GM21526 (cell line): ENCODE data around the gene CDH4.

Experiments
- ATAC-seq: cut with Tn5 transposase; IDR thresholded peaks from one replicate; pipeline ENCODE4 v1.9.1; 2021; ENCODE audit warnings: moderate library complexity; ENCODE audit not compliant: unreplicated experiment, low FRiP score

CDH4 gene

DNA sequence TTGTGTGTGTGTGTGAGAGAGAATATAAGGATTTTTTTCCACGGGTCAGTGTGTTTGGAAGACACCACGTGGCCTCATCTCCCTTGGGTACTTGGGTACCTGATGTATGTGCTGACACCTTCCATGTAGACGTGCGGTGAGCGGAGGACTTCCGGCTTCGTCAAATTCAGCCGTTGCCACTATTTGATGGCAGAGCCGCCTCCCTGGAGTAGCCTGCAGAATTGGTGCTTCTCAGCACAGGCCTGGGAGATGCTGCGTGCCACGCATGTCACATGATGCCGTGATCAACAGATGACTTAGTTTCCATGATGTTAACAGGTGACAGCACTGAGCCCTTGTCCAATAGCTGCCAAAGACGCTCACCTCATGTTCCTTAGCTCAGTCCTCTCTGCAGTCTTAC is 69.4 kb downstream of the CDH4 start:
- no peak for ATAC-seq

DNA sequence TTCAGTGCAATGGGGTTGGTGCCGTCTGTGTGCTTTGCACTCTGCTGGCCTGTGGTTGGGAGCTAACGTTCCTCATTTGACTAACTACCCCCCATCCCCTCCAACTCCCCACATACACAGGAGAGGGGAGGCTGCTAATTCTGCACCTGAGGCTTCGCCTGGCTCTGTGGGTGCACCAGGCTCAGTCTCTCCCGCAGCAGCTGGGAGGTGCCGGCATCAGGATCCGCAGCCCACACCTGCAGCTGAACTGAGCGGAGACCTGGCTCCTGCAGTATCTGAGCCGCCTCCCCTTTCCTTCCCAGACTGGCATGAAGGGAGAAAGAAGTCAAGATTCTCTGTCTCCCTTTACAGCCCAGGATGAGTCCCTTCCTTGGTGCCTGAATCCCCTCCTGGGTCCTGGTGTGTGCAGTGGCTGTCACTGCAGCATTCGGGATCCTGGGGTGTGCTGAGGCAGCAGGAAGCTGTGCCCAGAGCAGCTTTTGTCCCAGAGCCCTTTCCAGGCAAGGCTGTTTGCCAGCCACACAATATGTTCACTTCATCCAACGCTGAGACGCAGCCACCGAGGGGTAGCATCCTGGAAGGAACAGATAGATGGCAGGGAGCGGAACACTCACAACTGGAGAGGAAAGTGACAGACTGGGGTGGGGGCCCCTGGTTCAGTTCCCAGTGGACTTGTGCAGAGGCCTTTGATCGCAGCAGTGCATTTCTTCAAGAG is 70.2 kb downstream of the CDH4 start:
- no peak for ATAC-seq

DNA sequence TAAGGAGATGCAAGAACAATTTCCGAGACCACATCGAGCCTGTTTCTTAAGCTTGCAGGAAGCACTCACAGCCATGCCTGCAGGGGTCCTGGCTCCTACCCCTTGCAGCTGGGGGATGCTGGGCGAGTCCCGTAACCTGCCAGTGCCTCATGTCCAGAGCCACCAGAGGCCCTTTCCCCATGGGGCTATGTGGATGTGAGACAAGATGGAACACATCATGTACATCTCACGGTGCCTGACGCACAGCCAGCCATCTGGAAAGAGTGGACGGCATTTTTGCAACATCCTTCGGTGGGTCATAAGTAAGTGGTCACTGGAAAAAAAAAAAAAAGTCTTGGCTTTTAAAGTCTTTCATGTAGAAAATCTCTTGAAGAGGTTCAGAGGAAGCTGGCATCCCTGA is 72.8 kb downstream of the CDH4 start:
- ATAC-seq = no peak

DNA sequence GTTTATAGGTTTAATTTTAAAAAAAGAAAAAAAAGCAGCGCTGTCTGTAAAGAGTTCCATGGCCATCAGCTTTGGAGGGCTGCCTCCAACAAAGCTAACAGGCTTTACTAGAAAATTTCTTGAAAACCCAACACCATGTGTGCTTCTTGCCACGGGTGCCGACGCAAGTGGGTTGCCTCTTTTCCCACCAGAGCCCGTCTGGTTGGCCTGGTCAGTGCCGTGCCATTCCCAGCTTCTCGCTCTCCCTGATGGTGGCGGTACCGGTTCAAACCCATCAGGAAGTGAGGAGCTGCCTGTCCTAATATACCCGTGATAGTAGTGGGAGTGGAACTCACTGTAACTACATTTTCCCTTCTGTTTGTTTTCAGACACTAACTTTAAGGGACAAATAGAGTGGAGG is 73.7 kb downstream of the CDH4 start:
- no peak for ATAC-seq

DNA sequence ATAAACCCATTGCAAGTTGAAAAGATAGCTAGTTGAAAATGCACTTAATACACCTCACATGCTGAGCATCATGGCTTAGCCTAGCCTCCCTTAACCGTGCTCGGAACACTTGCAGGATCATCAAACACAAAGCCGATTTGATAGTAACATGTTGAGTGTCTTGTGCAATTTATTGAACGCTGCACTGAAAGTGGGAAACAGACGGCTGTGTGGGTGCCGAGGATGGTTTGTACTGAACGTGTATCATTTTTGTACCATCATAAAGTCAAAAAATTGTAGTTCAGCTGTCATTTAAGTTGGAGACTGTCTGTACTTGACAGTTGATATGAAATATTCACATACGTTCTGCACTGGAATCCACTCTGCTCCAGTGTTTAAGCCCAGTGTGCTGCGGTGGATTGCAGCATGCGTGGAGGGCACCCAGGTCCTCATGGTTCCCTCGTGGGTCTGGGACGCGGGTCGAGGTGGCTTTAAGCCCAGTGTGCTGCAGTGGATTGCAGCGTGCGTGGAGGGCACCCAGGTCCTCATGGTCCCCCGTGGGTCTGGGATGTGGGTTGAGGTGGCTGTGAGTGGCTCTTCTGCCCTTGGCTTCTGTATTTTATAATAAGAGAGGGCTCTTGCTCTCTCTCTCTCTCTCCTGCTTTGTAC is 77.0 kb downstream of the CDH4 start:
- ATAC-seq = no peak

DNA sequence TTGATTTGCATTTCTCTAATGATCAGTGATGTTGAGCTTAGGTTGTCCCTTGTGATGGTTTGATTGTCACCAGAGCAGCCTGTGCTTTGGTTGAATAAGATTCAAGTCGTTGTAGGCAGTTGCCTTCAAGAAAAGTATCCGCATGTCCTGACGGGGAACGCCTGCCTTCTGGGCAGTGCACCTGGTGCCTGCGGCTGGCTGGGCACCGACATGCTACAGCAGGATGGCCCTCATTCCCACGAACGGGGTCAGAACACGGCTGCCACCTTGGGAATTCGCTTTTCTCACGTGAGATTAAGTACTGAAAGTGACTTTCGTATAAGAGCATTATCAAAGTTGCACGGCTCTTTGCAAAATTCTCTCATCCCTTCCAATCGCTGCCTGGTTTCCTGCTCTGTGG is 78.4 kb downstream of the CDH4 start:
- ATAC-seq = no peak

DNA sequence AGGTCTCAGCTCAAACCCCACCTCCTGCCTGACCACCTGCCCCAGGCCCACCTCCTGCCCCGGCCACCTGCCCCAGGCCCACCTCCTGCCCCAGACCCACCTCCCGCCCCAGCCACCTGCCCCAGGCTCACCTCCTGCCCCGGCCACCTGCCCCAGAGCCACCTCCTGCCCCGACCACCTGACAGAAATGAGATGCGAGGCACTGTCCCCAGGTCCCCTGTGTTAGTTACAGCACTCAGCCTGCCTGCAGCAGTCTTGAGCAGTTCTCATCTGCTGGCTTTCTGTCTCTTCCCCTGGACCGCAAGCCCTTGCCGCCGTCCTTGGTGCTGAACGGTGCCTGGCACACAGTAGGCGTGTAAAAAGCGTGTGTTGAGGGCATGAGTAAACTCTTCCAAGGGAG is 79.5 kb downstream of the CDH4 start:
- no peak for ATAC-seq

DNA sequence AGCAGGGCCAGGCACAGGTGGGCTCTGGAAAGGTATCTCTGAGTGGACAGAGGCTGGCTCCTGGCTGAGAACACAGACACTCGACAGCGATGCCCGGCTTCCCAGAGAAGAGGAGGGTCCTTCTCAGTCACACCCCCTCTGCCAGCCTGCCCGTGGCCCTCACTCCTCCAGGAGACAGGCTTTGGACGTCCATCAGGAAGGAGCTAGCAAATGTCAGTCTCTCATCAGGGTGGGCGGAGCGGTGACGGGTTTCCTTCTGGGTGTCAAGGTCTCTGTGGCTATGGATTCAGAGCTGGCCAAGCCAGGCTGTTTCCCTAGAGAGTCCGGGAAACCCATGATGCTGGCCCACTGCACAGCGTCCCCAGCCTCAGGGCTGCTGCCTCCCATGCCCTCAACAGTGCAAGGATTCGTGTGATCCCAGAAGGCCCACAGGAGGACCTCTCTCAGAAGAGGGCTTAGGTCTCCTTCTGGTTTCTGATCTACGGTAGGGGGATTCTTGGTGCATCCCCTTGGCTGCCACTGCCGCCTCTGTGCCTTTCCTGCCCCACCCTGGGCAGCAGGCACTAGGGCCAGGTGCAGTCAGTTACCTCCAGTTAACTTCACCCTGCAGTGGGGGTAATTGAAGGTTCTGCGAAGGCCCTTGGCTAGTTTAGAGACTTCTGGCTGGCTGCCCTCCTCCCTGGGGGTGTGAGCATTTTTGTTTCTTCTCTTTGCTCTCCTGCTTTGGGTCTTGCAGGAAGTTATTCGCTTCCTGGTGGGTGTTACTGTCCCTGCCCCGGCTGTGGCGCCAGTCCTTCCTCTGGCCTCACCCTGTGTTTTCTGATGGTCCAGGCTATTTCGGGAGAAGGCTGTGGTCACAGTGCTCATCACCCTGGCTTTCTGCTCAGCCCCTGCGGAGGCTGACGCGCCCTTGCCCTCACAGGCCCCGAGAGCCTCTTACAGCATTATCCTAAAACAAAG is 80.2 kb downstream of the CDH4 start:
- no peak for ATAC-seq

DNA sequence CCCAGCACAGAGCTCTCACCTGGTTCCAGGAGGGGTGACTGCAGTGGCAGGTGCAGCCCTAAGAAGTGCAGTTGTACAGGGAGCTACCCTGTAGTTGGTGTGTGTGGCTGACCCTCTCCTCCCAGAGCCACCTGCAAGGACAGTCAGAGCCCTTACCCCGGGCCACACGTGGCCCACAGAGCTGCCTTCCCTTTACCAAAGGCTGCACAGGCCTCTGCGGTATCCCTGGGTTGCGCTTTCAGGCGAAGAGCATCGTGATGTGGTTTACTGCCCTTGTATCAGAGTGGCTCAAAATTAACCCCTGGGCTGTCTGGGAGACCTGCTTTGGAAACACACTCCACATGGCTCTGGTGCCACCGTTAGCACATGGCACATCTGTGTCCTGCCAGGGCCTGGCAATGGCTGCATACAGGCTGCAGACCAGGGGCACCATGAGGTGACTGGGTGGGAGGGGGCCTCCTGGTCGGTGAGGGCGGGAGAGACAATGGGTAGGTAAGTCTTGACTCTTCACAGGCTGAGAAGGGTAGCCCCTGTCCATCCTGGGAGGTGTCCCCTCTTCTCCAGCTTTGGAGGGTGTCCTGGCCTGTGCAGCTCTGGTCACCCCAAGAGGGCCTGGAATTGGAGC is 81.5 kb downstream of the CDH4 start:
- no peak for ATAC-seq

DNA sequence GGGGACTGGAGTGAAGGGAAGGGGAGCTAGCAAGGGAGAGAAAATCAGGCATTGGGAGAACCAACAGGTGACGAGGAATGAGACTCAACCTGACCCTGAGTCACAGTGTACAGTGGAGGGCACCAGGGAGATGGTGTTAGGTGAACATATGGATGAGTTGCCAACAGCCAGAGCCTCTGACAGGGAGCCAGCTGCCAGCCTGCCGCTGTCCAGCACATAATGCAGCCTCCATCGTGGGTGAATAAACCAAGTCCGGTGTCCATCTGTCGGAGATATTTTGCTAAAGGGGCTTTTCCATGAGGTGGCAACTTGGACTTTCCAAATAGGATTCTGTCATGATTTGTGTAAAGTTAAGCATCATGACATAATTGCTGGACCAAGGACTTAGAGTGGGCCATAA is 88.1 kb downstream of the CDH4 start:
- ATAC-seq = no peak

DNA sequence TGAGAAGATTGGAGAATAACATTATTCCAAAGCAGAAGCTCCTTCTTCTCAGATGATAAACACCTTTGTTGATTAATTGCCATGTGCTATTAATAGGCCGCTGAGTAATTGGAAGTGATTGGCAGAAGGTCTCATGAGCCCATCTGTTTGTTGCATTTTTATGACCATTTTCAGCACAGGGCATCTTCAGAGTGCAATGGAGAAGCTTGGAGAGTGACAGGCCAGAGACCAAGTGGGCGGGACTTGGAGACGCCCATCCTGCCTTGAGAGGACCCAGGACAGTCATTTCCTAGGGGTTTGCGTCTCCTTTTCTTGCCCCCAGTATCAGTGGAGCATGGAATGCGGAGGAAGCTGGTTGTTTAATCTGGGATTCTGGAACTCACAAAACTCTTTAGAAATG is 89.5 kb downstream of the CDH4 start:
- ATAC-seq = no peak

DNA sequence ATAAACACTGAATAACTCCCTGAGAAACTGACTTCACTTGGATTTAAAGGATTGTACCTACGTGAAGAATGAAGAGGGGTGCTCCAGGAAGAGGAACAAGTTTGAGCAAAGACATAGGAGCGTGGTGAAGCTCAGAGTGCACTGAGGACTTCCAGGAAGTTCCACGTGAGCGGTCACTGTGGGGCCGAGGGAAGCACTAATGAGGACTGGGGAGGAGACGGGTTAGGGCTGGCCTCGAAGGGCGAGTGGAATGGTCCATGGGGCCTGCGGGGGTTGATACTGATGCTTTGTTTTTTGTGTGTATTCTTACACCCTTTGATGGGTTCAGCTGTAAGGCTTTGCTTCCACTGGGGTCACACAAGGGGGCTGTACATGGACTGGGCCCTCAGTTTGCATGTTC is 91.9 kb downstream of the CDH4 start:
- ATAC-seq = no peak

DNA sequence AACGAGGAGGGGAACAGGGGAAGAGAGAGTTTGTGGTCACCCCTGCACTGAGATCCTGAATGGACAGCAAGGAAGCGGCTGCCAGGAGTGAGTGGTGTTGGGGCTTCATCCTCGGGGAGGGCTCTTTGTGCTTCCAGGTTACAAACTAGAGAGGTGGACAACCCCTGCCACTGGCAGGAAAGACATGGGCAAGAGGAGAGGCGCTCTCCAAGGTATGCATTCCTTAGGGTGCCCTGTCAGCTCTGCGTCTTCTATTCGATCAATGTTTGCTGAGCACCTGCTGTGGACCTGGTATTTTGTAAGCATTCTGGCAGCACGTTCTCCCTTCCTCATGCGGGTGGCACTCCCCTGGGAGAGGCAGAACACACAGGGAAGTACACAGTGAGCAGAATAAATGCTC is 93.6 kb downstream of the CDH4 start:
- no peak for ATAC-seq

DNA sequence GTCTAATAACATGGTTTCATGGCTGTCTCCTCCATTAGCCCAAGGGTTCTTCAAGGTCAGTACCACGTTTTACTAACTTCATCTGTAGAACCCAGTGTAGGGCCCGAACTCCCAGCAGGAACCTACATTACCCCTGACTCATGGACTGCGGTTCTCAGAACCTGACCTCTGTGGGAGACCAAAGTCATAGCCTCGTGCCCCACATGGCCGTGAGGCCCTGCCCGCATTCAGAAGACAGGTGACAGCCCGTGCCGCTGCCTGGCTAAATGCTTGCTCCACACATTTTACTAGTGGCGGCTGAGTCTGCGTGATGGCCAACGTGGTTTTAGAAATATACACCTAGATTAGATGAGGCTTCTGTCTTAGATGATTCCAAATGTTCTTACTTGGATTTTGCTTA is 94.9 kb downstream of the CDH4 start:
- no peak for ATAC-seq

DNA sequence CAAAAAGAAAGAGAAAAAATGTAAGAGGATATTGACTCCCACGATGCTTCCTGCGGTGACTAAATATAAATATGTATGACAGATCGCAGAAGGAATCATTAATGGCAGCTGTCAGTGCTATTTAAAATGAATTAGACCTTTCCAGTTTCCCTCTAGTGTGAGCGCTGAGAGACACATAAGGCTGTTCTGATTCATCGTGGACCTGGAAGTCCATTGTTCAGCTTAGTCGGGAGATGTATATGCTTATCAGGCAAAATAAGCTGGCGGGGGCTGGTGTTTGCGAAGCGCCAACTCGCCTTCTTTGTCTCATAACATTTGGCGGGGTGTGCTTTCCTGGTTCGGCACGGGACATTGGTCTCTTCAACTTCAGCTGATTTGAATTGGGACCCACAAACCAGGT is 95.4 kb downstream of the CDH4 start:
- ATAC-seq = no peak

DNA sequence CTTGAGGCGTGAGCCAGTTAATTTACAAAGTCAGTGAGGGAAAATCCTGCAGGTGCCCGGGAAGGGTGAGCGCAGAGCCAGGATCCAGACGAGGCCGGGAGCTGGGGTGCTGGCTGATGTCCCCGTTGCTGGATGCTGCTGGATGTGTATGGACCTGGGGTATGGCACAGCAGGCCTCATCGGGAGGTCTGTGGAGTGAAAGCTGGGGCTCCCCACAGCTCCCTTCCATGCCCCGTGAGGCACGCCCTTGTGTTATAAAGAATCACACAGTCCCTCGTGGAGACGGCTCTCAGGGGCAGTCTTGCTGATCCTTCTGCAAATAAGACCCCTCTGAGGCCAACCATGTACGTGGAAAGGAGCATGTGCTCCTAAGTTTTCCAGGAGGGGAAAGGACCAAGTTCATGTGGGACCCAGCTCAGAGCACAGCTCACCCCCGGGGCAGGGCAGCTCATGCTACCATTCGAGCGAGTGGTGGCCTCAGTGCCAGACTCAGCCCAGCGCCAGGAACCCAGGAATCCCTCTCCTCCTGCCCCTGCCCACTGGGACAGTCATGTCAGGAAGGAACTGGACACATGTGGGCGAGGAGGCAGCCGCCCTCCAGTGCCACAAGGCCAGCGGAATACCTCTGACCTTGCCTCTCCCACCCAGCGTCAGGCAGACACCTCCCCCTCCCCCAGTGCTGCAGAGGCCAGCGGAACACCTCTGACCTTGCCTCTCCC is 97.5 kb downstream of the CDH4 start:
- no peak for ATAC-seq

DNA sequence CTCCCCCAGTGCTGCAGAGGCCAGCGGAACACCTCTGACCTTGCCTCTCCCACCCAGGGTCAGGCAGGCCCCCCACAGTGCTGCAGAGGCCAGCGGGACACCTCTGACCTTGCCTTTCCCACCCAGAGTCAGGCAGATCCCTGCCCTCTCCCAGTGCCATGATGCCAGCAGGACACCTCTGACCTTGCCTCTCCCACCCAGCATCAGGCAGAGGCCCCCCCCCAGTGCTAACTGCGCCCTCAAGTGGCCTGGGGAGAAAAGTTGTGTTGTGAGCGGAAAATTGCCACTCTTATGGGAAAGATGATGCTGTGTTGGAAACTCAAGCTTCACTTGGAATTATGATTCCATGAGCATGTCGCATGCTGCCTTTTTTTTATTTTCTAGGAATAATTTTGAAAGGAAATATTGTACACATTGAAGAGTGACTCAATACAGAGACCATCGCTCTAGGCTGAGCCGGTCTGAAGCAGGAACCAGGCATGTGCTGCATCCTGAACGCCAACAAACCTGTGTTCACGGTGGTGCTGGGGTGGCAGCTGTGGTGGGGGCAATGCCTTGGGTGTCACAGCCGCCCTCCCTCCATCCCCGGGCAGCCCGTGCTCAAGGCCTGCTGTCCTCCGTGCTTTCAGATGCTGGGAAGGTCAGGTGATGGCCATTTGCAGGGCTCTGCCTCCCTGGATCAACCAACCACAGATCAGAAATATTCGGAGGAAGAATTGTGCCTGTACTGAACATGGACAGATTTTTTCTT is 98.6 kb downstream of the CDH4 start:
- no peak for ATAC-seq

DNA sequence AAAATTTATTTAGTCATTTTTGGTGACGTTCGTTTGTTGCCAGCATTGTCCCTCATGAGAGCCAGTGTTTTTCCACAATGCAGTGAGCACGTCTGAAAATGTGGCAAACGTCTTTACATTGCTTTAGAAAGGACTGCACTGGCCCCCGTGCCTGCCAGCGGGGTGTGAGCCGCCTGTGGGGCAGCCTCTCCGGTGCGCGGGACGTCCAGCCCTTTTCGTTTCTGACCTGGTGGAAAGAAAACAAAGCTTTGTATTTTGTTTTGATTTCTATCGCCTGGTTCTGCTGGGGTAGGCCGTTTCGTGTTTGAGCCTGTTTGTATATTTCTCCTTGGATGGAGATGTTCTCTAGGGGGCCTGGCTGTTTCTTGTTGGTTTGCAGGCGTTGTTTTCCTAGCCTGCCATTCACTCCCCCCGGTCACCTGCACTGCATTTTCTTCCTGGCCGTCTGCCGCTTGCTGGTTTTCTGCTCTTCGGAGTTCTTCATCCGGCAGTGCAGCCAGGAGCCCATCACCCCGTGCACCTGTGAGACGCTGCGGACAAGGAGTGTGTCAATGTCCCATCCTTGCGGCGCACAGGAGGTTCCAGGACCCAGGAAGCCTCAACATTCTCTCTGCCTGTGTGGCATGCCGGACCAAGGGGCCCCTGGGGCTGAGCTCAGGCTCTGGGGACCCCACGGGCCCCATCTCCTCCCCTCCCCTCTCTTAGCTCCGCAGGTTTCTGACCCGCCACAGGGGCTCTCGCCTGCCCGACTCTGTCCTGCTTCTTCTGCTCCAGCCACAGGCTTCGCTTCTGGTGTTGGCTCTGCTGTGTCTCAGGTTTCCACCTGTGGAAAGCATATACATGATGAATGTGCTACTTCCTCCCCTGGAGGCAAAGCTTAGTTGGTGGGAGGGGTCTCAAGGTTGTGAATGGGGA is 100.5 kb downstream of the CDH4 start:
- ATAC-seq = no peak
